Small intestine (tissue), 7 donors: ENCODE data around the gene SMU1. TPM values are rescaled to one million over a fixed set of nuclear protein-coding genes. Genes with fewer than 3 reads are reported as not detected.
A peak's percentile ranks its signal among the peaks of the same experiment; 100 is the strongest.

Experiments
- DNase-seq, 2 donors: peaks; one replicate each; pipeline versions ENCODE4 v3.0.0 to v3.0.0-alpha.2; 2013
- FAIRE-seq: peaks from 2 replicates; lab custom pipeline; 2012; peaks lifted over from hg19 to GRCh38; lab: Jason Lieb, UNC
- H3K27ac ChIP-seq, 3 donors: one replicate each; pipeline ENCODE4 v1.5.1; 2013; ENCODE audit warnings: low read length in 2 of 3, mild to moderate bottlenecking in 2 of 3, control low read depth in 1 of 3, inconsistent platforms in 1 of 3, low read depth in 1 of 3, moderate library complexity in 1 of 3
- H3K27me3 ChIP-seq, 3 donors: one replicate each; pipeline ENCODE4 v1.6.1; 2013; ENCODE audit warnings: low read length in 3 of 3, inconsistent platforms in 1 of 3; ENCODE audit not compliant: control insufficient read depth in 3 of 3, insufficient read depth in 3 of 3
- H3K36me3 ChIP-seq, 3 donors: one replicate each; pipeline ENCODE4 v1.6.1; 2013; ENCODE audit warnings: low read length in 3 of 3, inconsistent platforms in 1 of 3, low read depth in 1 of 3, mild to moderate bottlenecking in 1 of 3, moderate library complexity in 1 of 3; ENCODE audit not compliant: control insufficient read depth in 3 of 3, insufficient read depth in 2 of 3
- H3K4me1 ChIP-seq, 3 donors: one replicate each; pipeline ENCODE4 v1.6.1; 2013; ENCODE audit warnings: low read length in 2 of 3, inconsistent platforms in 1 of 3, low read depth in 1 of 3, mild to moderate bottlenecking in 1 of 3, moderate library complexity in 1 of 3; ENCODE audit not compliant: control insufficient read depth in 3 of 3, insufficient read depth in 2 of 3
- H3K4me3 ChIP-seq, 3 donors: one replicate each; pipeline ENCODE4 v1.5.1; 2013; ENCODE audit warnings: low read length in 3 of 3, control low read depth in 1 of 3, inconsistent platforms in 1 of 3, low read depth in 1 of 3, mild to moderate bottlenecking in 1 of 3, moderate library complexity in 1 of 3
- H3K9me3 ChIP-seq, 2 donors: one replicate each; pipeline ENCODE4 v1.6.1; 2013; ENCODE audit warnings: low read depth in 1 of 2, low read length in 1 of 2; ENCODE audit not compliant: control insufficient read depth in 2 of 2, insufficient read depth in 1 of 2
- WGBS, 3 donors: extraction: QIAGEN DNeasy Blood & Tissue Kit; methylation state at CpG; one replicate each; pipeline ENCODE4 v1.1.7; 2013; 5-methylcytosine and 5-hydroxymethylcytosine counted together
- polyA plus RNA-seq, 4 donors: library from polyadenylated mRNA; stranded (reverse) in 3 of 4; unstranded in 1 of 4; fragments of 200-250 nt in 3 of 4; fragments of 120-200 nt in 1 of 4; gene quantifications; one replicate each; pipeline versions ENCODE4 v1.2.1 to v1.2.3, GENCODE V29; 2013
- donor health status: healthy with polysubstance abuse.
- donor health status: control.
- donor health status: control.
- donor health status: Bipolar disorder and iron deficiency.
- donor health status: healthy.

The SMU1 gene
- polyA plus RNA-seq, 4 donors, result 7.6 to 18.4 (median 10.1) TPM

DNA sequence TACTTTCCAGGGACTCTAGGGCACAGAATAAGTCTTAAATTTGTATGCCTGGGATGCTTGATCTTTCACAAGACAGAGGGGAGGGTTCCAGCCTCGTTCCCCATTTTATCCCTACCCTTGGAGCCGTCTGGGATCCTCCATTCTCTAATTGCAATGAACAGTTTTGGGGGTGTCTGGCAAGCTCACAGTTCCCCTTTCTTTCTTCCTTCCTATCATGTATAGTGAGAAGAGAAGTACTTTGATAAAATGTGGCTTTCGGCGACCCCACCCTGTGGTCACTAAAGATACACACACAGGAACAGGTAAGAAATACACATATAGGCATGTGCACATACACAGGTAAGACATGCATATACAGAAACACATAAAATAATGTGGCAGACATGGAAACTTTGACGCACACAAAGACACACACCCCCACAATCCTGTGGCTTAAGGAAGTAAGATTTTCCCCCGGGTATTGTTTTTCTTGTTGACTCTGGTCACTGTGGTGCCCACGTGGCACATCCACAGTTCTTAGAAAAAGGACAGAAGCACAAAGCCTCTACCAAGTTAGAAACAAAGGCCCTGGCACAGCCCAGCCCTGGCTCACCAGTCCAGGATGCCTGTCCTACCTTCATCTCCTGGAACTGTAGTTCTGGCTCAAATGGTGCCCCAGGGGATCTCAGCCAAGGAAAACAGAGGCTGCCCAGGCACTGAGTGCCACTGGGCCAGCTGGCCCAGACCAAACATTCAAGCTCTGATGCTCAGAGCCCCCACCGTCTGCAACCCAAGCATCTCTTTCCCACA, 6.3 kb upstream of the SMU1 start:
- Histone ChIP-seq H3K4me3 (no peak overlapping the region), H3K36me3 (no peaks in the 10 kb centered on the region), H3K9me3 (peaks cover 0 to 6% of the 10 kb centered on the region in 2 donors), H3K27ac (no peak overlapping the region), H3K4me1 (peaks cover 0 to 3% (median 0%) of the 10 kb centered on the region in 3 donors), H3K27me3 (no peaks in the 10 kb centered on the region)
- DNase-seq (no peak), FAIRE-seq (no peak)
- WGBS, 3 donors, result 64 to 68% (median 65%) methylated on average over 8 of the region's 8 CpGs

DNA sequence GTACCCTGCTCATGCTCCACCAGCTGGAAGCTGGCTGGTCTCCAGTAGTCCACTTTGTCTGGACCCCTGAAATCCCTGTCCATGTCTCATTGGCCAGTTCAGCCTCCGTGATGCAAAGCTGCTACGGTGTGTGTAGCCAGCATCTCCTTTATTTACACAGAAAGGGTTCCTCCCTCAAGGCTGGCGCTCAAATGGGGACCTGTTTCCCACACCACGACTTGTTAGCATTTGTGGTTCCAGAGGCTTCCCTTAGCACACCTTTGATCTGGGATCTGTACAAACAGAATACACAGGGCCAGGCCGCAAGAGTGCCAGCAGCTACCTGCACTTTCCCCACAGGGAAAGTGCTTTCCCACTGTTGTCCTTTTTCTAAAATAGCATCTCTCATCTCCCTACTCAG, 5.7 kb upstream of the SMU1 start:
- Histone ChIP-seq H3K36me3 (no peaks in the 10 kb centered on the region), H3K4me3 (no peak overlapping the region), H3K4me1 (peaks cover 0 to 3% (median 0%) of the 10 kb centered on the region in 3 donors), H3K27me3 (no peaks in the 10 kb centered on the region), H3K9me3 (peaks cover 0 to 6% of the 10 kb centered on the region in 2 donors), H3K27ac (no peak overlapping the region)
- no peak for FAIRE-seq
- WGBS, 3 donors, result 62 to 73% (median 69%) methylated on average over 5 of the region's 5 CpGs
- no peak for DNase-seq

DNA sequence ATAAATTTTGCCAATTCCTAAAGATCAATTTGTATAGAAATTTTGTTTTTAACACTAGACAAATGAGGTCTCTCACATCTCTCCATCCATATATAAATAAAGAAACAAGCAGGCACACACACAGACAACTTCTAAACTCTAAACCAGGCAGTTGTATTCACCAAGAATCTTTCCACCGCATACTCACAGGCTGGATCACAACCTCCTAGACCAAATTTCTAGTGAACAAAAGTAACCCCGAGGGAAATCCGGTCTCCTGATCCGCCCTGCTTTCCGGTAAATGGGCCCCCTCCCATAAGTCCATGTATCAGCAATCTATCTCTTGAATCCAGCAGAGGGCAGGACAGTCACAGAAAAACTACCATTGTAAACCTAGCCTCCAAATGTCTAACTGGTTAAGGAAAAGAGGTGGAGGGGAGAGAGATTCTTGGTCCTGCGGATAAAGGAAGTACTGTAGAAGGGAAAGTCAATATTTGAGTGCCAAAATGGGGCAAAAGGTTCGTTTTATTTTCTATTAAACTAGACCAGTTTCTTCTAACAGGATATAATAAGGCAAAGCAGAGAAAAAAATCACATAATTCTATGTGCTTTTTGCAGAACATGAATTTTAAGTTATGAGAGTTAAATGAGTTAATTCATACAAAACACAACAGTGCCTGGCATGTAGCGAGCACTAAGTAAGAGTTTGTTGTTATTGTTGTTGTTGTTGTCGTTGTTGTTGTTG, 4.8 kb upstream of the SMU1 start:
- FAIRE-seq (no peak), DNase-seq (peak; percentile 82 to 87)
- Histone ChIP-seq H3K27ac (no peak overlapping the region), H3K4me1 (peaks cover 0 to 3% (median 0%) of the 10 kb centered on the region in 3 donors), H3K9me3 (peaks cover 0 to 6% of the 10 kb centered on the region in 2 donors), H3K36me3 (no peaks in the 10 kb centered on the region), H3K27me3 (no peaks in the 10 kb centered on the region), H3K4me3 (no peak overlapping the region)
- WGBS, 3 donors, result 13 to 17% (median 15%) methylated on average over 9 of the region's 9 CpGs

DNA sequence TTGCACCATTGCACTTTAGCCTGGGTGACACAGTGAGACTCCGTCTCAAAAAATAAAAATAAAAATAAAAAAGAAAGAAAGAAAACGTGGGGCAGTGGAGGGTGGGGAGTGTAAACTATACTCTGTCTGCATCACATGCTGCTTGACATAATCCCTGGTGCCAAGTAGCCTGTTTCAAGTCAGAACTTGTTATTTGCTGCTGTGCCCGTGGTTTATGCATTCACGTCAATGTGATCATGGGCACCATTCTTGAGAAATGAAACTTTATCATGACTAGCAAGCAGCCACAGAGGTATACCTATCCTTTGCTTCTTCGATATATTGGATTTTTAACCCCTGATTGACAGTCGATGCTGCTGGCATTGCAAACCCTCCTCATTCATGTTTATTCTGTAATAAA, 4.1 kb upstream of the SMU1 start:
- H3K4me1 ChIP-seq, result peaks cover 0 to 7% (median 0%) of the 10 kb centered on the region in 3 donors
- no peak overlapping the region for H3K27ac ChIP-seq
- FAIRE-seq (no peak), DNase-seq (no peak)
- H3K4me3 ChIP-seq, result no peak overlapping the region
- no peaks in the 10 kb centered on the region for H3K36me3 ChIP-seq
- WGBS, 3 donors, result 54 to 66% (median 56%) methylated on average over 6 of the region's 6 CpGs
- H3K27me3 ChIP-seq, result no peaks in the 10 kb centered on the region
- H3K9me3 ChIP-seq, result peaks cover 0 to 4% of the 10 kb centered on the region in 2 donors

DNA sequence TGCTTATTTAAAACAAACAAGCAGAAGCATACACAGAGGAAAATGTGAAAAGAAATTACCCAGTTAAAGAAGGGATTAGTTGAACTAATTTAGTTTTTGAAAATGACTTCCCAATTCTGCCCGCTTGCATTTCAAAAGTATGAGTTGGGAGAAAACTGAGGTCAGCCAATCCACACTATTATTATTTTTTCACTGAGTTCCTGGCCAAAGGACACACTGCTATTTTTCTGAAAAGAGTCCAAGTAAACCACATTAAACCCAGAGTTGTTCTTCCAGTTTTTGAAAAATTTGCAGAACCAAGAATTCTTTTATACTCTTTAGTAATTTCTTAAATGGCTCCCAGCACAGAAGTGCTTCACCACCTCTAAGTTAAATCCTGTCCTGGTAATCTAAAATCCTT, 7.5 kb downstream of the SMU1 start:
- peaks cover 12 to 44% (median 21%) of the 10 kb centered on the region in 3 donors for H3K36me3 ChIP-seq
- no peak for FAIRE-seq
- peaks cover 0 to 5% (median 0%) of the 10 kb centered on the region in 3 donors for H3K4me1 ChIP-seq
- H3K27ac ChIP-seq, result no peak overlapping the region
- no peak overlapping the region for H3K4me3 ChIP-seq
- no peak for DNase-seq
- H3K9me3 ChIP-seq, result no peaks in the 10 kb centered on the region
- WGBS, 3 donors, result 86 to 100% (median 93%) methylated on average over 1 of the region's 1 CpG
- no peaks in the 10 kb centered on the region for H3K27me3 ChIP-seq

DNA sequence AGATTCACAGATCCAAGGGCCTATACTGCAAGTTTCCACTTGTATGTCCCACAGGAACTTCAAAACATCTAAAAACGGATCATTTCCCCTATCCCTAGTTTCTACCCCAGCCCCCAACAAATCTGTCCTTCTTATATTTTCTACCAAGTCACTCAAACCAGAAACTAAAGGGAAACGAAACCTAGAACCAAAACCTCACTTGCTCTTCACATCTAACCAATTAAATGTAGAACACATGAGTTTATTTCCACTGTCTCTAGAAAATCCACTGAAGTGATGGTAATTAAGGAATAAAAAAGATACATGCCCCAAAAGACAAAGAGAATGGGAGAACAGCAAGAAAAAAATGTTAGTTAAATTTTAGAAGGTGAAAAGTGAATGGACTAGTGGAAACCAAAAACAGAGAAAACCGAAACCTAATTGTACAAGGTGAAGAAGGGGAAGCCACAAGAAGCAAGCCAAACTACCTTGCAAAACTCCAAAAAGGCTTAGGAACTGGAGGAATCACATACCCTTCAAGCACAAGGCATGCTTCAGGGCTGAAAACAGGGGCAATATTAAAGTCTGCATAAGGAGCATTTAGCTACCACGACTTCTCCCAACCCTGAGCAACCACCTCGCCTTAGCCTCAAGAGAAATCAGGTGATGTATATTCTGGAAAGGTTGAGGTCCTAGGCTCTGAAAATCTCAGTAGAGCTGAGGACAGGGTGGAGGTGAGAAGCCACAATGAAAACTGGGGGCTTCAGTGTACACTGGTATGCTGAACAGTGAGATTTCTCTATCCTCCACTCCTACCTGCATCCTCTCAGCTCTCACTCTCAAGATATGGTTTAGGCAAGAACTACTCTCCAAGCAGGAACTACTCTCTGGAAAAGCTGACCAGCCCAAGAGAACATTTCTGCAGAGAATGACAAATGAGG, 11.1 kb downstream of the SMU1 start:
- peaks cover 12 to 42% (median 26%) of the 10 kb centered on the region in 3 donors for H3K36me3 ChIP-seq

DNA sequence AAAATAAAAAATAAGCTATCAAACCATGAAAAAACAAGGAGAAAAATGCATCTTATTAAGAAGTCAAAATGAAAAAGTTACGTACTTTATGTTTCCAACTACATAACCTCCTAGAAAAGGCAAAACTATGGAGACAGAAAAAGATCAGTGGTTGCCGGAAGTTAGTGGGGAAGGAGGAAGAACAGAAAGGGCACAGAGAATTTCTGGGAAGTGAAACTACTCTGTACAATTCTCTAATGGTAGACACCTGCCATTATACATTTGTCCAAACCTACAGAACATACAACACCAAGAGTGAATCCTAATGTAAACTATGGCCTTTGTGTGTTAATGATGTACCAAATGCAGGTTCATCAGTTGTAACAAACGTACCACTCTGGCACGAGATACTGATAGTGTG, 25.3 kb downstream of the SMU1 start:
- Histone ChIP-seq H3K4me1 (peaks cover 0 to 11% (median 0%) of the 10 kb centered on the region in 3 donors), H3K9me3 (no peaks in the 10 kb centered on the region), H3K4me3 (no peak overlapping the region), H3K36me3 (peaks cover 12 to 33% (median 24%) of the 10 kb centered on the region in 3 donors), H3K27me3 (no peaks in the 10 kb centered on the region), H3K27ac (no peak overlapping the region)
- FAIRE-seq (no peak), DNase-seq (no peak)
- 91 to 97% (median 93%) methylated on average over 4 of the region's 4 CpGs for WGBS, 3 donors

More for the DNA sequence above, 11.1 kb downstream of the SMU1 start:
- no peaks in the 10 kb centered on the region for H3K4me1 ChIP-seq
- H3K27me3 ChIP-seq, result no peaks in the 10 kb centered on the region
- H3K9me3 ChIP-seq, result no peaks in the 10 kb centered on the region
- DNase-seq (no peak), FAIRE-seq (no peak)
- no peak overlapping the region for H3K27ac ChIP-seq
- no peak overlapping the region for H3K4me3 ChIP-seq
- WGBS, 3 donors, result 75 to 88% (median 79%) methylated on average over 5 of the region's 5 CpGs
